GM12874 (cell line): ENCODE results near the gene METTL23.

ENCODE experiments used
- TF ChIP-seq, protein P1 (sequence below): IDR thresholded peaks from 2 replicates; pipeline ENCODE4 v1.5.1; 2011; ENCODE audit warnings: low read depth, mild to moderate bottlenecking, control low read depth, low read length, moderate library complexity; ENCODE audit not compliant: insufficient read depth

The METTL23 gene

DNA sequence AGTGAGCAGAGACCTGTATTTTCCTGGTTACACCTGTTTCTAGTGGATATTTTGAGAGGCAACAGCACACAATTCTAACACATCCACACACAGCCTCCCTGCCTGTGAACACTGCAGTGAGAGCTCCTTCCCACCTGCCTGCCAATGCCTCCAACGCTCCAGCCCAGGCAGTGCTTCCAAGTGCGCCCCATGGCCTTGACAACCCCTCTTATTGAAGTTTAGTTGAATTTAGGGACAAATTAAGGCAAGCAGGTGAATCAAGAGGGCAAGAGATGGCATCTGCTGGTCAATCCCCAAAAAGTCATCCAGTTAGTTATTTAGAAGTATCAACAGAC is 11.2 kb upstream of the METTL23 start:
- TF ChIP-seq, protein P1, sequence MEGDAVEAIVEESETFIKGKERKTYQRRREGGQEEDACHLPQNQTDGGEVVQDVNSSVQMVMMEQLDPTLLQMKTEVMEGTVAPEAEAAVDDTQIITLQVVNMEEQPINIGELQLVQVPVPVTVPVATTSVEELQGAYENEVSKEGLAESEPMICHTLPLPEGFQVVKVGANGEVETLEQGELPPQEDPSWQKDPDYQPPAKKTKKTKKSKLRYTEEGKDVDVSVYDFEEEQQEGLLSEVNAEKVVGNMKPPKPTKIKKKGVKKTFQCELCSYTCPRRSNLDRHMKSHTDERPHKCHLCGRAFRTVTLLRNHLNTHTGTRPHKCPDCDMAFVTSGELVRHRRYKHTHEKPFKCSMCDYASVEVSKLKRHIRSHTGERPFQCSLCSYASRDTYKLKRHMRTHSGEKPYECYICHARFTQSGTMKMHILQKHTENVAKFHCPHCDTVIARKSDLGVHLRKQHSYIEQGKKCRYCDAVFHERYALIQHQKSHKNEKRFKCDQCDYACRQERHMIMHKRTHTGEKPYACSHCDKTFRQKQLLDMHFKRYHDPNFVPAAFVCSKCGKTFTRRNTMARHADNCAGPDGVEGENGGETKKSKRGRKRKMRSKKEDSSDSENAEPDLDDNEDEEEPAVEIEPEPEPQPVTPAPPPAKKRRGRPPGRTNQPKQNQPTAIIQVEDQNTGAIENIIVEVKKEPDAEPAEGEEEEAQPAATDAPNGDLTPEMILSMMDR, result no peak

DNA sequence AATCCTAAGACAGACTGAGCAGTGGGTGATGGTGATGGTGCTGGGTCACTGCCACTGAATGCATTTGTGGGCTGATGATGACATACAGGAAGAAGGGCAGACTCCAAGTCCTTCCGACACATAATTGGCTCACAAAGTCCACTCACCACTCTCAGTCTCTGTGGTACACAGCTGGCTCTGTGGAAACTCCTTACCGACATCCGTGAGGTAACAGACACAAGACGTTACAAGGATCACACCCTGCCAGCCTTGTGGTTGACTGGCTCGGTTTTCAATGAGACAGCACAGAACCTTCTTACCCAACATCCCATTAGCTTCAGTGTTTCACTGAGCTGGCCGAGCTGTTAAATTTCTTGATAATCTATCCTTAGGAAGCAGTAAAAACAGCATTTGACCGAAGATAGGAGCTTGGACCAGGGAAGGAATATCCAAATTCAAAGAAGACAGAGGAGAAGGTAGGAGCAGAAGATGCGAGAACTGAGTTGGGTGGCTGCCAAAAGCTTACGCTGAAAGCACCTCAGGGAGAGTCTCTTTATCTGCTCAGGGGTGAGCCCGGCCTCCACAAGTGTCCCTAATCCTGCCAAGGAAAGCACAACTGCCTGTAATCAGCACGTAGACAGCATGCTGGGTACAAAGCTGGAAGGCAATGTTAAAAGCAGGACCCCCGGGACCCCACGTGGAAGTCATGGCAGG is 10.3 kb upstream of the METTL23 start:
- TF ChIP-seq, protein P1, result no peak

DNA sequence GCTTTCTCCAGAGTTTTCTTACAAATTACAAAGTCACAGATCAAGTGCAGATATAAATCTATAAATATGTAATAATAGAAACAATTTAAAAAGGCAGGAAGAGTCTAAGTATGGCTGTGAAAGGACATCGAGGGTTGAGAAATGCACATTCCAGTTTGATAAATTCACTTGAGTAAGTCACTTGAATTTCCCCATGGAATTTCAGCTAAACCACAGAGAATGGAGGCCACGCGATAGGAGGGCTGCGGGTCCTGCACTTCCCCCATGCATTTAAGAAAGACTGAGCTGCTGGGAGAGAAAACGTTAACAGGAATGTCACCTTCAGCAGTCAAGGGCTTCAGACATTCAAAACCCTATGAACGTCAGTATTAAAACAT is 9.8 kb upstream of the METTL23 start:
- TF ChIP-seq, protein P1, result no peak

DNA sequence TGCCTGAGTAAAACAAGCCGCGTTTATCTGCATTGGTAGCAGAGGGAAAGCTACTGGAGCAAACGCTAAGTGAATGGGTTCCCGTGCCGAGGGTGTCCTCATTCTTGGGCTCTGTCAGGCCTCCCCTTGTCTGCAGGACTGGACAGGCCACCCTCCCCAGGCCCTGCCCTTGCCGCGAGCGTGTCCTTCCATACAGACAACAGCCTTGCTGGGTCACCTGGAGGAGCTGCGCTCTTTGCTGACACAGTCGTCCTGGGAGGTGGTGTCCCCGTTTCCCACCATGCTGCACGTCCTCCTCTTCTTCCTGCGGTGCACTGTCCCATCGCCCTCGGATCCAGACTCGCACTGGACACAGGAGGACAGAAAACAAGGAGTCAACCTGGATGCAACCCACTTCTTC is 8.1 kb upstream of the METTL23 start:
- TF ChIP-seq, protein P1, result no peak

DNA sequence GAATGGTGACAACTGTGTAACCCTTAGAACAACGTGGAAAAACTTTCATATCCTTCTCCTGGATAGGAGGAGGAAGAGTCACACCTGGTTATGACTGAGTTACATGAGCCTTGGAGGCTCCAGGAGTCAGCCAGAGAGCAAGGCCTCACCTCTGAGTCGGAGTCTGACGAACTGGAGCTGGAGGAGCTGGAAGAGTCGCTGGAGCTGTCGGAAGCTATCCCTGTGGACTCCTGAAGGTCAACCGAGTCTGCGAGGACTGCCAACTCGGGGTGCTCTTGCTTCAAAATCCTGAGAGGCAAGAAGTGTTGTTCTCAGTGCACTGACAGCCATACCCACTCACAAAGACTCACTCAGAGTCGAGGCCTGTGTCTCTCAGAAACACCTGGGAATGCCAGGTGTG is 6.4 kb upstream of the METTL23 start:
- TF ChIP-seq, protein P1, result no peak

DNA sequence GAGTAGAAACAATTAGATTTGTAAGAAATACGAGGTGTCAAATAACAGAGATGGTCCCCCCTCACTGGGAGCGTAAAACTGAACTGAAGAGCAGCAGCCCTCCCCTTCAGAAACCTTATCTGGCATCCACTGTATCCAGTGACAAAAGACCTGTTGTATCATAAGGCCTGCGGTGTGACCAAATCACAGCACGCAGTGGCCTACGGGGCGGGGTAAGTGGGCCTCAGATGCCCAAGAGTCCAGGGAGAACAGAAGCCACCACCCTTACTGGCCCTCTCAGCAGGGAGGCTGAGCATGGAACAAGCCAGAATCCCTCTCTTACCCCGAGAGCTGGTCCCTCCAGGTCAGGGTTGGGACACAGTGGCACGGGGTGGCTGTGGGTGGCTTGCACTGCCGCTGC is 5.7 kb upstream of the METTL23 start:
- TF ChIP-seq, protein P1, result no peak

DNA sequence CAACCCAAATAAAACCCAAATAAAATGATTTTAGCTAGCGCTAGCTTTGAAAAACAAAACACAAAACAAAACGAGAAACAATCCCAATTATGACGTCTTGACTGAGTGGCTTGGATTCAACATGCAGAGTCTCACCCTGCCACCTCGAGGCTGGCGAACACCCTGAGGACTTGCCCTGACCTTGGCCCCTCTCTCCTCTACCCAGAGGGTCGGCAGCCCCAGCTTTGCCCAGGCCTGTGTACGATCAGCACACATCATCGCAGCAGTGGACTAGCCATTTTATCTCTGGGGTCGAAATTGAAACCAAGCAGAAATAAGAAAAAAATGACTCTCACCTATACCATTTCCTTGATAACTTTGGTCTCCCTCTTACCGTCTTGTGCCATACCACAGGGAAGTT is 5.2 kb upstream of the METTL23 start:
- TF ChIP-seq, protein P1, result no peak
